ENCODE measurements around the gene KLK8.

DNA sequence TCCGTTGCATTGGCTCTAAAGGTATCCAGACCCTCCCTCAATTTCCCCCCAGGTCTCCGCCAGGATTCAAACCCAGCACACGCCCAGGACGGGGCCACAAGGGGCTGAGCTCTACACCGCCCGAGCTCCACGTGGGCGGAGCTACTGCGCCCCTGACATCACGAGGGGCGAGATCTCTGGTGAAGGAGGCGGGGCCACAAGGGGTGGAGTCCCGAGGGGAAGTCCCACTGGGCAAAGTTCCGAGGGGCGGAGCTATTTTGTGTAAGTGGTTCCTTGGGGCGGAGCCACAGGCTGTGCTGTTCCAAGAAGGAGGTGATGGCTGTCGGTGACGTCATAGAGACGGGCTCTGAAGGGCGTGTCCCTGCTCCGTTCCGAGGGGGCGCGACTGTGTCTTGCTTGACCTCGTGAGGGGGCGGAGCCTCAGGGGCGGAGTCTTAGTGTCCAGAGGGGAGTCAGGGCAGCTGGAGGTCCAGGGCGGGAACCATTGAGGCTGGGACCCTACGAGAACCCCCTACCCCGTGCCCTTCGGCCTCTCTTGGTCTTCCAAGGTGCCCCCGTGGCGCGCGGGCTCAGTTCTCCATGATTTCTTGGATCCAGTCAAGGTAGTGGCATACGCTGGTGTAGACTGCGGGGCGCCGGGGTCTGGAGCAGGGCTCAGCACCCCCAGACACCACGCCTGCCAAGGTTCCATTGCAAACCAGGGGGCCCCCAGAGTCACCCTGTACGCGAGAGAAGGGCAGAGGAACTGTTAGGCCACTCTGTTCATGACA is 1.3 kb upstream of the KLK8 start:
- TF ChIP-seq CTCF (IDR thresholded peaks at IDR 0.05; ENCODE audit: borderline replicate concordance, extremely low read depth, low read length, poor library complexity, severe bottlenecking) (no peak), EZH2 (IDR thresholded peaks at IDR 0.05; ENCODE audit: borderline replicate concordance, low read depth, low read length, severe bottlenecking) (no peak)
